GM18502 (cell line): ENCODE results near the gene ACSL6.
"Not testable (repeated sequence)": the region's sequence is repeated elsewhere in the genome, so short reads cannot be mapped to it uniquely, and the experiment has no call there.

Experiments used
- ATAC-seq: cut with Tn5 transposase; IDR thresholded peaks from one replicate; pipeline ENCODE4 v1.9.1; 2021; ENCODE audit warnings: mild to moderate bottlenecking; ENCODE audit not compliant: unreplicated experiment, poor library complexity

Gene ACSL6

DNA sequence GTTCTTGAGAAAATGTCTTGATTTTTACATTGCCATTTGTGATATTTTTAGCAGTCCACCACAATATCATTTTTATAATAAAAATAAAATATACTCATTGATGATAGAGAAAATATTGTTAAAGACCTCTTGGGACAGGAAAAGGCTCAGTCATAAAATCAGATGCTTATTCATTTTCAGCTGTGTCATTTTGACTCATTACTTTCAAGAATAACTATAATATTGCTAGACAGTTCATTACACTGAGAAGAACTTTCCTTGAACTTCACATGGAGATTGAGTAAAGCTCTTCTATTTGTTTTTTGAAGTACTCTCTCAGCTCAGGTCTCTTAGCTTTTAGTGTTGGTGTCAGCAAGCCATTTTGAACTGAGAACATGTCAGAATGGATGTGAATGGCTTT, 57.5 kb downstream of the ACSL6 start:
- no peak for ATAC-seq

DNA sequence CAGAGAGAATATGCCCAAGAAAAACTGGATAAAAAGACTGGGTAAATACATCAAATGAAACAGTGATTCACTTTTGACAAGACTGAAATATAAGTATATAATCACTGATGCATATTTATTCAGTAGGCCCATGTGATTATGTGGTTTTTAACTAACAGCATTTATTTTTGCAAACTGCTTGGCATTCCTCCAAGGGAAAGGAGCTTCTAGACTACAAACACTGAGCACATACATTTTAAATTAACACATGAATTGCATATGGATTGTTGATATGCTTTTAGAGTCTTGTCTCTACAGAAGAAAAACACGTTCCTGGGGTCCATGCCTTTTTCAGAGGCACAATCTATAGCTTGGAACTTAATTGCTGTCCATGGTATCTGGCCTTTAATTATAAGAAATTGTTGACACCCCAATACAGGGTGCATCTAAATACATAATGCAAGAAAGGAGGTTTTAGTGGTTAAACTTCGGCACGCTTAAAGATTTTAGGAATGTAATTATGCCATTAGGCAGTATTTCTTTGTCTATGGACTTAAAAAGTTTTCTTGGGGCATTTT, 59.1 kb downstream of the ACSL6 start:
- no peak for ATAC-seq

DNA sequence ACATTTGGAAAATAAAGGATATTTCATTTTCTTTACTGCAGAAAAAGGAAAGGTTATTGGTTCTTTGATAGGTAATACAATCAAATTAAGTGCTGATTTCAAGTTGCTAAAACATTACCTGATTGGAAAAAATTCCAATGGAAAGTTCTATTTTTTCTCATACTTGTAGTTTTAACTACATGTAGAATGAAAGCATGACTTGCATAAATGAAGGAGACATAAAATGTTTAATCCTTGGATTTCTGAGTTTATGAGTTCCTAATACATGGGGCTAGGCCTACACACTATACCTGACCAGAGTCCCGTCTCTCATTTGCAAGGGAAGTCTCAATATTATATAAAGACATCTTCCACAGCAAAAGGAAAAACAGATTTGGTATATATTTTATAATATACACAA, 60.8 kb downstream of the ACSL6 start:
- ATAC-seq: no peak

DNA sequence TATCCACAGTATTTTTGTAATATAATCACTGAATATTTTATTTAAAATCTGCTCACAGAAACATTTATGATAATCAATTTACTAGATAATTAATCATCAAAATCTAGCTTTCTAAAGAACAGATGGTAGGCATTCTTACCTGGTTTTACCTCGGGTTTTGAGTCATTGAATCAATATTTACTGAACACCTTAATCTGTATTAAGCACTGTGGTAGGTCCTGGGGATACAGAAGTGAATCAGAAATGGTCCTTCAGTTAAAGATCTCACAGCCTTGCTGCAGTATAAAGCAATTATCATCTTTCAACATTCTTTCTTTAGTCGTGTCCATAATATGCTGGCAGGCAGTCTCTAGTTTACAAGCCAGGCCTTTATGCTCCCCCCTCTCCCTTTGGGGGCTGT, 64.0 kb downstream of the ACSL6 start:
- ATAC-seq: no peak

DNA sequence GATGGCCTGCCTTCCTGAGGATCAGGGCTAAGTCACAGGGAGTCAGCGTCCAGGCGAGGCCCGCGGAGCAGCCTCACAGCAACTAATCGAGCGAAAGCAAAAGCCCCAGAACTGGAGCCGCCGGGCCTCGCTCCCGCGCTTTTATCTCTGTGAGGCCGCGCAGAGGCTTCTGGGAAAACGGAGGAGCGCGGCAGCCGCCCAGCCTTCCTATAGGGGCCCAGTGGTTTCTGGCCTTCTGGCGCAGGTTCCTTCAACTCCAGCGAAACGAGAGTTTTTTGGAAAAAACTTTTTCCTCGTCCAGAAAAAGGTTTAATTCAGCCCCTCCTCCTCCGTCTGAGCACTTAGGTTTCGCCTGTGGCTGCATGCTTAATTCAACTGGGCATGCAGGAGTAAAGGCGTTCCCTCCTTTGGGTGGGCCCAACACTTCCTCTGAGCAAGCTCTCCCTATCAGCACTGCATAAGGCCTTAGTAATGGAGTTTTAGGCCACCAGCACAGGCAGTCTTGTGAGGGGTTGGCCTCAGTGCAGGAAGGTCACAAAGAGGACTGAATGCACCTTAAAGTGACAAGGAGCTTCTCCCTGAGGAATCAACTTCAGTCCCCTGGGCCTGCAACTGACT, 65.8 kb downstream of the ACSL6 start, which contains the start of gene MEIKIN:
Gene MEIKIN, minus strand, starts transcription at position 113 of the 618 bp plus-strand sequence. CDS start 158 bp downstream, outside the sequence.
- no peak for ATAC-seq

DNA sequence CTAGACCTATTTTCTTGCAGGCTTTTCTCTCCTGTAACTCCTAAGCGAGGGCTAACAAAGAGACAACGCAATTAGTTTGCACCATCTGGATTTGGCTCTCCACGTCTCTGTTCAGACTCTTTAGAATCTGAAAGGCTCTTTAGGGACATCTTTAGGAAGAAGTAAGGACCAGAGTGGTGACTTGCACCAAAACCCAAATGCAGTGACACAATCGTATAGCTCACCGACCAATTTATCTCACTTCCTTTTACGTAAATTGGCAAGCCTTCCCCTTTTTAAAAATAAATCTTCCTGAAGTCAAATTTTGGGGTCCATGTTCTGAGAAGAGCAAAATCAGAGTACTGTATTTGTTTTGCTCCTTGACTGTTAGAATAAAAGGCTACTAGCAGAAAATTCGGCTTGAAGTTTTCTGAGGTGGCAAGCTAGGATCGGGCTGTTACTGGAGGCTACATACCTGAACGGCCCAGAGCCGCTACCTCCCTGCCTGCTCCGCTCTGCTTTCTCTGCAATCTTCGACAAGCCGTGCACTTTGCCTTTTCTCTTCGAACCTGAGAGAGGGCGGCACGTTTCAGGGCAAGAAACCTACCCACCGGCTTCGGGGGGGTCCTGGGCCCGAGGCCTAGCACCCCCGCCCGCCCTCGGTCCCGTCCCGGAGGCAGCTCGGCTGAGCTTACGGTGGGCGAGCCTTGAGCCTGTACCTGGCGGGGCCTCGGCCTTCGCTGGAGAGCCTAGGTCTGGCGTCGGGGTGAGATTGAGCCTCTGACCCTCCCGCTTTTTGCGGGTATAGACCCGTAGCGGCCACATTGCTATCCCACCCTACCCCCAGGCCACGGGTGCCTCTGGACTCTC, 66.5 kb downstream of the ACSL6 start:
- ATAC-seq: no peak

DNA sequence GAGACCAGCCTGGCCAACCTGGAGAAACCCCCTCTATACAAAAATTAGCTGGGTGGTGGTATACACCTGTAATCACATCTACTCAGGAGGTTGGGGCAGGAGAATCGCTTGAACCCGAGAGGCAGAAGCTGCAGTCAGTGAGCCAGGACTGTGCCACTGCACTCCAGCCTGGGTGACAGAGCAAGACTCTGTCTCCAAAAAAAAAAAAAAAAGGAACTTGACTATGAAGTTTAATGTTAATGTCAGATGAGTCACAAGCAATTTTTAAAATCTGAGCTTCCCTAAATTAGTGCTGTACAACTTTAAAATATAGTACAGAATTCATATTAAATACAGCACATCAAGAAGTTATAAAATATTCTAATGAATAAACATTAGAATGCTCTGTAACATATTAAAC, 67.5 kb downstream of the ACSL6 start:
- ATAC-seq: no peak

DNA sequence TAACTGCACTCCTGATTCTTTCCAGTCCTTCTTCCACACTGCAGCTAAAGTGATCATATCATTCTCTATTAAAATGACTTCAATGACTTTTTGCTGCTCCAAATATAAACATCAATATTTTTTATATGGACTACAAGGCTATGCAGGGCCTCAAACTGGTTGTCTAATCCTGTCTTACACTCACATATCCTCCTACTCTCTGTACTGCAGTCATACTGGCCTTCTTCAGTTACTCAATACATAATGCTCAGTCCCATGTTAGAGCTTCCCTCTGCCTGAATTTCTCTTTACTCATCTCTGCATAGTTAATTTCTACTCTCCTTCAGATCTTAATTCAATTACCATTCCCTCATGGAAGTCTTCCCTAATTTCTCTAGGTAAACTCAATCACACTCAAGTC, 69.4 kb downstream of the ACSL6 start:
- ATAC-seq: no peak

DNA sequence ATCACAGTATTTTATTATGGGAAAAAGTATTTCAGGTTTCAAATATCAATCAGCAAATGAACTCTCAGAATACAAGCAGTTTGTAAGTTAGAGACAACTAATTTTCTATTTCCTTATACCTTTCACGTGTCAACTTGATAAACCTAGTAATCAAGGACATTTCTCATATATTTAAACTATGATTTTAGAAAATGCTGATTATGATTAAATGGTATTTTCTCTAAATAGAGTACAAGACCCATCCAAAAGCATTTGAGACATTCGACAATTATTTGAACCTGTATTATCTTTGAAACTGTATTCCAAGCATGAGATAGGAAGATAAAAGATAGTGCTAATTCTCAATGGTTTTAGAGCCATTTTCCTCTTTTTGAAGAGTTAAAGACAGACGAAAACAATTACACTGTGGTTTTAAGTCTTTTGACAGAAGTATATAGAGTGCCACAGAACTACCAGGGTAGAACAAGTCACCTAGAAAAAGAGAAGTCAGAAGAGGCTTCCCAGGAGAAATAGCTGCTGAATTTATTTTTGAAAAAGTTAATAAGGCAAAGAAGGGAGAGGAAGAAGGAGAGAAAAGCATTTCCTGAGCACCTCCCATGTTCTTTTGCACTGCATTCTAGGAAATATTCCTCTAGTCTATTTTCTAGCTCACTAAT, 71.6 kb downstream of the ACSL6 start:
- no peak for ATAC-seq

DNA sequence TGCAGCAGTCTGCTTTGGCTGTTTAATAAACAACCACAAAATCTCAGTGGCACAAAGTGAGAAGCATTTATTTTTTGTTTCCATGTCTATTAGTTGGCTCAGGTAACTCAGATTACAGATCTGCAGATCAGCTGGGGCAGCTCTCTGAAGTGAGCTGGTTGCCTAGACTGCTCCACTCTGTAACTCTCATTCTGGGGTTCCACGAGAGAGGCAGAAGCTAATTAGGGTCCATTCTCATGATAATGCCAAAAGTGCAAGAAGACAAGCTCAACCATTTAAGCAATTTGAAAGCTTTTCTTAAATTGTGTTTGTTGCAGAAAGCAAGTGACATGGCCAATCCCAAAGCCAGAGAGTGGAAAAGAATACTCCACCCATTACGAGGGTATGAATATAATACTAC, 79.2 kb downstream of the ACSL6 start:
- ATAC-seq: no peak

DNA sequence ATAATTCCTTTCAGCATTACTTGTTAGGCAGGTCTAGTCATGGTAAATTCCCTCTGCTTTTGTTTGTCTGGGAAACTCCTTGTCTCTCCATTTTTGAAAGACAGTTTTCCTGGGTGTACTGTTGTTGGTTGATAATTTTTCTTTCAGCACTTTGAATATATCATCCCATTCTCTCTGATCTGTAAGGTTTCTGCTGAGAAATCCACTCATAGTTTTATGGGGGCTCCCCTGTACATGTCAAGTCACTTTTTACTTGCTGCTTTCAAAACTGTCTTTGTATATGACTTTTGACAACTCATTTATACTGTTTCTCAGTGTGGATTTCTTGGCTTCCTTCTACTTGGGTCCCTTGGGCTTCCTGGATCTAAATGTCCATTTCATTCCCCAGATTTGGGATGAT, 82.5 kb downstream of the ACSL6 start:
- ATAC-seq: no peak

DNA sequence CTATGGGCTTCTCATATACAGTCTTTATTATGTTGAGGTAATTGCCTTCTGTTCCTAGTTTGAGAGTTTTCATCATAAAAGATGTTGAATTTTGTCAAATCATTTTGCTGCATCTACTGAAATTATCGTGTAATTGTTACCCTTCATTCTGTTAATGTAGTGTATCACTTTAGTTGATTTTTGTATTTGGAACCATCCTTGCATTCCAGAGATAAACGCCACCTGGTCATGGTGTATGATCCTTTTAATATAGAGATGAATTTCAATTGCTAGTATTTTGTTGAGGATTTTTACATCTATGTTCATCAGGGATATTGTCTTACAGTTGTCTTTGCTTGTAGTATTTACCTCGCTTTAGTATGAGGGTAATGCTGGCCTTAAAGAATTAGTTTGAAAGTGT, 85.3 kb downstream of the ACSL6 start:
- no peak for ATAC-seq

DNA sequence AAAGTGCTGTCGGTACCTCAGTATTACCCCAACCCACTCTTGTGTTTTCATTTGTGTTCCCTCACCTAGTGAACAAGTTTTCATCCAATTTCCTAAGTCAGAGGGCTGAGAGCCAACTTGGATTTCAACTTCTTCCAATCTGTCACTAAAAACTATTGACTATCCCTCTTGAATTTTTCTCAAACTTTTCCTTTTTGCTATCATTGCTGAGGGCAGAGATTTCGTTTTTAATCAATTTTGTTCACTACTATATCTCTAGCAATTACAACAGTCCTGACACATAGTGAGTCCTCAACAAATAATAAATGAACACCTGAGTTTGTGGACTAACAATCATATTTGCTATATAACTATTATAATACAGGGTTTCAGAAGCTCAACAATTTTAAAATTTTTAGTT, 95.0 kb downstream of the ACSL6 start:
- ATAC-seq: no peak

DNA sequence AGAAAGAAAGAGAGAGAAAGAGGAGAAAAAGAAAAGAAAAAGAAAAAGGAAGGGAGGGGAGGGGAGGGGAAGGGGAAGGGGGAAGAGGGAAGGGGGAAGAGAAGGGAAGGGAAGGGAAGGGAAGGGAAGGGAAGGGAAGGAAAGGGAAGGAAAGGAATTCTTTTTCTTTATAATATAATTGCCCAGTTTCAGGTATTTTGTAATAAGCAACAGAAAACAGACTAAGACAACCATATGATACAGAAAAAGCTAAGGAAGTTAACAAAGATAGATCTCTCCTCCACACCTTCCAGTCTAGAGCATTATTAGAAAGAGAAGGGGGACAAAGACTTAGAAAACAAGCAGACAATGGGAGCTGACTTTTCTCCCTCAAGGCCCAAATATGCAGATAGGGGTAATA, 97.0 kb downstream of the ACSL6 start:
- ATAC-seq: no peak

DNA sequence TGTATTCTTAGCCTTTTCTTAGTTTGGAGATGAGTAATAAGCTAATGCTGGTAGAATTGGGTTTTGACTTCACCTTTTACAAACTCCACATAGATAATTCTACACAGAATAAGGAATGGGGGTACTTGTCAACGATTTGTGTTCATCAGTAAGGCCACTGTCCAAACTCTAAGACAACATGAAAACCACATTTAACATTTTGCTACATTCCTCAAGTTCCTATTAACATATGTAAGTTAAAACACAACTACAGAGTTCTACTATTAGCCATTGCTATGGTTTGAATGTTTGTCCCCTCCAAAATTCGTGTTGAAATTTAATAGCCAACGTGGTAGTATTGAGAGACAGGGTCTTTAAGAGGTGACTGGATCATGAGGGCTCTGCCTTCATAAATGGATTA, 97.9 kb downstream of the ACSL6 start:
- no peak for ATAC-seq

DNA sequence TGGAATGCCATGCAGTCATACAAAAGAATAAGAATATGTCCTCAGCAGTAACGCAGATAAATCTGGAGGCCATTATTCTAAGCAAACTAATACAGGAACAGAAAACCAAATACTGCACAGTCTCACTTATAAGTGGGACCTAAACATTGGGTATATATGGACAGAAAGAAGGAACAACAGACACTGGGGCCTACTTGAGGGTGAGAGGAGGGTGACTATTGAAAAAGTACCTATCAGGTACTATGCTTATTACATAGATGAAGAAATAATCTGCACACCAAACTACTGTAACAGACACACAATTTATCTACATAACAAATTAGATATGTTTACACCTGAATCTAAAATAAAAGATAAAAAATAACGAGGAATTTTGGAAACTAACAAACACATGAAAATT, 104.8 kb downstream of the ACSL6 start:
- ATAC-seq: no peak

DNA sequence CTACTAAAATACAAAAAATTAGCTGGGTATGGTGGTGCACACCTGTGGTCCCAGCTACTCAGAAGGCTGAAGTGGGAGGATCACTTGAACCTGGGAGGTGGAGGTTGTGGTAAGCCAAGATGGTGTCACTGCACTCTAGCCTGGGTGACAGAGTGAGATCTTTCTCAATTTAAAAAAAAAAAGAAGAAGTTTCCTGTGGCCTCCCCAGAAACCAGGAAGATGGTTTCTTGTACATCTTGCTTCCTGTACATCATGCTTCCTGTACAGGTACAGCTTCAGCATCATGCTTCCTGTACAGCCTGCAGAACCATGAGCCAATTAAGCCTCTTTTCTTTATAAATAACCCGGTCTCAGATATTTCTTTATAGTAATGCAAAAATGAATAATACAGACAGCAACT, 109.2 kb downstream of the ACSL6 start:
- not testable (repeated sequence) for ATAC-seq
